ENCODE data around the gene ROBO2. TPM values are rescaled to one million over a fixed set of nuclear protein-coding genes. Genes with fewer than 3 reads are reported as not detected.

ROBO2 gene
- total and polyA plus RNA-seq, 2 donors from 2014 or later: 1.3 to 1.6 TPM

DNA sequence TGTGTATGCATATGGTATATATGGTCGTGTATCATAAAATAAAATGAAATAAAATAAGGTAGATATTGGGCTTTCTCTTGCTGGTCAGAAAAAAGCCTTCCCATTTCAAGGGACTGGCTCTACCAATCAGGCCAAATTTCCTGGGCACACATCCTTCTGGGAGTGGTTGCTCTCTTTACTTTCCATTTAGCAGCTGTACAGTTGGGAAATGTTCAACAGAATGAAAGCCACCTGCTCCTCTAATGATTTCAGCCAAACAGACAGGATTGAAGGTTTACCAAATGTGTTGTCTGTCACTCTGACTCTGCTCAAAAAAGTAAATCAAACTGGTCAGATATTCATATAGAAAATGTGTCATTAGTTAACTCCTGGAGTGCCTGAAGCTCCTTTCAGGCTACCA lies 380.4 kb downstream of the ROBO2 start:
- DNase-seq: peak in 1 of 5 donors; percentile 7
- no peaks in the 10 kb centered on the region for H3K27me3 ChIP-seq (ENCODE audit: control insufficient read depth, insufficient read depth, low read length)
- H3K4me1 ChIP-seq (ENCODE audit: control insufficient read depth in 2 of 3, insufficient read depth in 2 of 3, low read depth in 1 of 3, low read length in 3 of 3): no peaks in the 10 kb centered on the region
- intact Hi-C loops (cut with DNase I): no loop called here
- H3K36me3 ChIP-seq (ENCODE audit: control insufficient read depth in 2 of 3, insufficient read depth in 3 of 3, low read length in 3 of 3): no peaks in the 10 kb centered on the region
- H3K4me3 ChIP-seq (ENCODE audit: low read length in 3 of 3): no peak overlapping the region
- FAIRE-seq: no peak
- TF ChIP-seq, protein P1, sequence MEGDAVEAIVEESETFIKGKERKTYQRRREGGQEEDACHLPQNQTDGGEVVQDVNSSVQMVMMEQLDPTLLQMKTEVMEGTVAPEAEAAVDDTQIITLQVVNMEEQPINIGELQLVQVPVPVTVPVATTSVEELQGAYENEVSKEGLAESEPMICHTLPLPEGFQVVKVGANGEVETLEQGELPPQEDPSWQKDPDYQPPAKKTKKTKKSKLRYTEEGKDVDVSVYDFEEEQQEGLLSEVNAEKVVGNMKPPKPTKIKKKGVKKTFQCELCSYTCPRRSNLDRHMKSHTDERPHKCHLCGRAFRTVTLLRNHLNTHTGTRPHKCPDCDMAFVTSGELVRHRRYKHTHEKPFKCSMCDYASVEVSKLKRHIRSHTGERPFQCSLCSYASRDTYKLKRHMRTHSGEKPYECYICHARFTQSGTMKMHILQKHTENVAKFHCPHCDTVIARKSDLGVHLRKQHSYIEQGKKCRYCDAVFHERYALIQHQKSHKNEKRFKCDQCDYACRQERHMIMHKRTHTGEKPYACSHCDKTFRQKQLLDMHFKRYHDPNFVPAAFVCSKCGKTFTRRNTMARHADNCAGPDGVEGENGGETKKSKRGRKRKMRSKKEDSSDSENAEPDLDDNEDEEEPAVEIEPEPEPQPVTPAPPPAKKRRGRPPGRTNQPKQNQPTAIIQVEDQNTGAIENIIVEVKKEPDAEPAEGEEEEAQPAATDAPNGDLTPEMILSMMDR (IDR thresholded peaks at IDR 0.05; ENCODE audit: borderline replicate concordance, extremely low read depth, insufficient read depth): no peak
- no peak overlapping the region for H3K9ac ChIP-seq (ENCODE audit: low read length in 3 of 3)
- no peak overlapping the region for H3K27ac ChIP-seq (ENCODE audit: low read depth in 2 of 2, low read length in 2 of 2)
- no peaks in the 10 kb centered on the region for H3K9me3 ChIP-seq (ENCODE audit: control insufficient read depth in 2 of 3, insufficient read depth in 1 of 3, low read length in 3 of 3)

DNA sequence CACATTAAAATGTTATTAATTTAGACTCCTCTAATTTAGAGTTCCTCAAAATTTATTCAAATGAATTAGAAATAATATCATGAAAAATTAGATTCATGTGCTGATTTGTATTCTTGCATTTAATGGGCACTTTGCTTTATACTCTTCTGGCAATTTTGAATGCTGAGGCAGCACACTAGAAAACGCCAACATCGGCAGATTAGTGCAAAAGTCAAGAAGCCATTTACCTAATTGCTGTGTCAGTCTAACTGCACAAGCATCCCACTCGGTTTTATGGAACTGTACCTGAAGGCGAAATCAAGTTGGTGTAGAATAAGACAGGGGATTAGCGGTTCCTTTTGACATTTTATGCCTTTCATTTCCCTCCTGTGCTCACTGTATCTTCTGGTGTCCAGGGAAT lies 382.0 kb downstream of the ROBO2 start:
- Histone ChIP-seq H3K9ac (ENCODE audit: low read length in 3 of 3) (no peak overlapping the region), H3K36me3 (ENCODE audit: control insufficient read depth in 2 of 3, insufficient read depth in 3 of 3, low read length in 3 of 3) (no peaks in the 10 kb centered on the region), H3K27me3 (ENCODE audit: control insufficient read depth, insufficient read depth, low read length) (no peaks in the 10 kb centered on the region), H3K9me3 (ENCODE audit: control insufficient read depth in 2 of 3, insufficient read depth in 1 of 3, low read length in 3 of 3) (no peaks in the 10 kb centered on the region), H3K27ac (ENCODE audit: low read depth in 2 of 2, low read length in 2 of 2) (no peak overlapping the region), H3K4me1 (ENCODE audit: control insufficient read depth in 2 of 3, insufficient read depth in 2 of 3, low read depth in 1 of 3, low read length in 3 of 3) (no peaks in the 10 kb centered on the region), H3K4me3 (ENCODE audit: low read length in 3 of 3) (no peak overlapping the region)
- DNase-seq (peak in 1 of 5 donors; percentile 8), FAIRE-seq (no peak)
- TF ChIP-seq, protein P1 (IDR thresholded peaks at IDR 0.05; ENCODE audit: borderline replicate concordance, extremely low read depth, insufficient read depth): no peak
- intact Hi-C loops (cut with DNase I): no loop called here

DNA sequence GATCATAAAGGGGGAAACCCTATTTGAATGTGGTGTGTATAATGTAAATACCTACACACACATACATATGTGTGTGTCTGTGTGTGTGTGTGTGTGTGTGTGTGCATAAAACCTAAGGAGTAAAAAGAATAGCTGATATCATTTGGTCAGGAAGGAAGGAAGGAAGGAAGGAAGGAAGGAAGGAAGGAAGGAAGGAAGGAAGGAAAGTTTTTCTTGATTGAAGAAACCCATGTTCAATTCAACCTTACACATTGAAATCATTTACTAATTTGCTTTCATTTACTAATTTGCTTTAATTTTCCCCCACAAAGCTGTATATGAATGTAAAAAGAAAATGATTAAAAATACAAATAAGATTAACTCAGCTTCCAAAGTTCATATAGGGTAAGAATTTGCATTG lies 386.6 kb downstream of the ROBO2 start:
- Histone ChIP-seq H3K4me1 (ENCODE audit: control insufficient read depth in 2 of 3, insufficient read depth in 2 of 3, low read depth in 1 of 3, low read length in 3 of 3) (no peaks in the 10 kb centered on the region), H3K27me3 (ENCODE audit: control insufficient read depth, insufficient read depth, low read length) (no peaks in the 10 kb centered on the region), H3K27ac (ENCODE audit: low read depth in 2 of 2, low read length in 2 of 2) (no peak overlapping the region), H3K9me3 (ENCODE audit: control insufficient read depth in 2 of 3, insufficient read depth in 1 of 3, low read length in 3 of 3) (no peaks in the 10 kb centered on the region), H3K4me3 (ENCODE audit: low read length in 3 of 3) (no peak overlapping the region), H3K36me3 (ENCODE audit: control insufficient read depth in 2 of 3, insufficient read depth in 3 of 3, low read length in 3 of 3) (no peaks in the 10 kb centered on the region), H3K9ac (ENCODE audit: low read length in 3 of 3) (no peak overlapping the region)
- intact Hi-C loops (cut with DNase I): no loop called here
- TF ChIP-seq, protein P1 (IDR thresholded peaks at IDR 0.05; ENCODE audit: borderline replicate concordance, extremely low read depth, insufficient read depth): no peak
- FAIRE-seq (no peak), DNase-seq (no peak)

DNA sequence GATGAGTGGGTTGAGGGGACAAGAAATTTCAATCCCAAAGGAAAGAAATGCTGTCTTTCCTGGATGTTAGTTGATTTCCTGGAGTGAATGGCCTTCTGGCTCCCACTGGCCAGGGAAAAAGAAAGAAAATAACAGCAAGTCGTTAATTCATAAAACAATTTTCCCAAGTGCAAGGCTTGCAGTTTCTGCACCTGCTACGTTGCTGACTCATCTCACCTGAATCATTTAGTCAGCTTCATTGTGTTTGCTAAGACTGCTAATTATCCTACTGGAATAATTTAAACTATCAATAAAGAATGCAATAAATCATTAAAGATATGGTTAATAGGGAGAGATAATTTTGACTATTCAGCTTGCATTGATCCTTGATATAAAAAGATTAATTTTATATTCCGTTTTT lies 387.6 kb downstream of the ROBO2 start:
- Histone ChIP-seq H3K27ac (ENCODE audit: low read depth in 2 of 2, low read length in 2 of 2) (no peak overlapping the region), H3K4me3 (ENCODE audit: low read length in 3 of 3) (no peak overlapping the region), H3K9me3 (ENCODE audit: control insufficient read depth in 2 of 3, insufficient read depth in 1 of 3, low read length in 3 of 3) (no peaks in the 10 kb centered on the region), H3K9ac (ENCODE audit: low read length in 3 of 3) (no peak overlapping the region), H3K36me3 (ENCODE audit: control insufficient read depth in 2 of 3, insufficient read depth in 3 of 3, low read length in 3 of 3) (no peaks in the 10 kb centered on the region), H3K27me3 (ENCODE audit: control insufficient read depth, insufficient read depth, low read length) (no peaks in the 10 kb centered on the region), H3K4me1 (ENCODE audit: control insufficient read depth in 2 of 3, insufficient read depth in 2 of 3, low read depth in 1 of 3, low read length in 3 of 3) (no peaks in the 10 kb centered on the region)
- TF ChIP-seq, protein P1 (IDR thresholded peaks at IDR 0.05; ENCODE audit: borderline replicate concordance, extremely low read depth, insufficient read depth): no peak
- intact Hi-C loops (cut with DNase I): no loop called here
- no peak for FAIRE-seq
- peak in 1 of 5 donors; percentile 4 for DNase-seq
